ENCODE measurements around the gene NT5C1A. TPM values are rescaled to one million over a fixed set of nuclear protein-coding genes. Genes with fewer than 3 reads are reported as not detected.

Gene NT5C1A
- total RNA-seq, 2 experiments from 2014 or later: not detected

DNA sequence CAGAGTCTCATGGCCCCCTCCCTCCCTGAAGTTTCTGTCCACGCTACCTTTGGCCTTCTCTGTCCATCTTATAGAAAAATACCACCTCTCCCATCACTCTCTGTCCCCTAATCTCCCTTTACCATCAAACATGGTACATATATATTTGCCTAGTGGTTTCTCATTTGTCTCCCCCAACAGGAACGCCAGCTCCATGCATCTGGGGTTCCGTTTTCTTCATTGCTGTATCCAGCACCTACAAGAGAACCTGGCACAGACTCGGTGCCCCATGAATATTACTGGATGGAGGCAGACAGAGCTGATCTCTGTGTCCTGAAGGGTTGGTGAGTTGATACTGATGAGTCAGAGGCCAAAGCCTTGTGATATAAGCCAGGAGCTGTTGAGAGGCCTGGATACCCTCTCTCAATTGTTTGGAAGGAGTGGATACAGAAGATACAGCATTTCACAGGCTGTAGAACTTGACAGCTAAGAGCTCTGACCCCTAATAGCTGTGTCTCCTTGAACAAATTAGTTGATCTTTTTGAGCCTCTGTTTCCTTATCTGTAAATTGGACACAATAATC lies 54.3 kb downstream of the NT5C1A start:
- CTCF ChIA-PET: interaction anchor here (0.9 to 1.8 kb wide), 4 partner anchors 9 to 41 kb away, joined by 3 to 5 read pairs (median 5); no protein-coding TSS in a partner anchor
- Mint-ChIP-seq H3K4me3 (no peak overlapping the region), H3K27ac (no peak overlapping the region), H3K36me3 (no peaks in the 10 kb centered on the region), H3K27me3 (no peaks in the 10 kb centered on the region), H3K9me3 (no peaks in the 10 kb centered on the region), H3K4me1 (ENCODE audit: low read depth) (no peaks in the 10 kb centered on the region)
- no peak for DNase-seq
- intact Hi-C loops (cut with micrococcal nuclease): no loop called here
- POLR2A ChIA-PET: no interaction called here

DNA sequence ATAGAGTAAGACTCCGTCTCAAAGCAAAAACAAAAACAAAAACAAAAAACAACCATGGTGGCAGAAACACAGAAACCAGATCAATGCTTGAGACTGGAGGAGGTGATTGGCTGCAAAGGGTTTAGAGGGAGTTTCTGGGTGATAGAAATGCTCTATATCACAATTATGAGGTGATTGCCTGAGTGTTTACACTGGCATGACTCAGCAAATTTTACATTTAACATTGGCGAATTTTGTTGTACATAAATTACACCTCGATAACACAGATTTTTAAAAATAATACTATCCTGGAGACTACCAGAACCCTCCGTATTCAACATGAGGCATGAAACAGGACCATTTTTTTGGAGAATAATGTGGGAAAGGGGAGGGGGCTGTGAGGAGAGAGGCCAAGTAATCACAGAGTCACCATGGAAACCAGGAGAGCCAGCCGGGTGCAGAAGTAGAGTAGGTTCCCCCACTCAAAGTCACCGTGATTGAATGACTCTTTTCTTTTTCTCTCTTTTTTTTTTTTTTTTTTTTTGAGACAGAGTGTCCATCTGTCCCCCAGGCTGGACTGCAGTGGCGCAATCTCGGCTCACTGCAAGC lies 56.7 kb downstream of the NT5C1A start:
- Mint-ChIP-seq H3K9me3 (no peaks in the 10 kb centered on the region), H3K4me3 (no peak overlapping the region), H3K27ac (no peak overlapping the region), H3K4me1 (ENCODE audit: low read depth) (no peaks in the 10 kb centered on the region), H3K36me3 (no peaks in the 10 kb centered on the region), H3K27me3 (no peaks in the 10 kb centered on the region)
- no peak for DNase-seq
- POLR2A ChIA-PET: no interaction called here
- intact Hi-C loops (cut with micrococcal nuclease): no loop called here
- CTCF ChIA-PET: interaction anchor here (3.5 kb wide), 1 partner anchor 43 kb away, joined by 15 read pairs; no protein-coding TSS in a partner anchor

DNA sequence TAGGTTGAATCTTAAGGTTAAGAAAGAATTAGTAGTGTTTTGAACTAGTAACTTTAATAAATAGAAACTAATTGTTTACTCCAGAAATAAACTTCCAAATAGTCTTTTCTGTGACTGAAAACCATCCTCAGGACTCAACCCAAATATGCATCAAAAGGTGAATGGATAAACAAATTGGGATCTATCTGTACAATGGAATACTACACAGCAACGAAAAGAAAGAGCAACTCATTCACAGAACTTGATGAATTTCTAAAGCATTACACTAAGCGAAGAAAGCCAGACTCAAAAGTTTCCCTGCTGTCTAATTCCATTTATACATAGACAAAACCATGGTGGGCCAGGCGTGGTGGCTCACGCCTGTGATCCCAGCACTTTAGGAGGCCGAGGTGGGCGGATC lies 57.4 kb downstream of the NT5C1A start:
- peaks cover under 1% of the 10 kb centered on the region for H3K4me1 Mint-ChIP-seq (ENCODE audit: low read depth)
- intact Hi-C loops (cut with micrococcal nuclease): no loop called here
- H3K9me3 Mint-ChIP-seq: no peaks in the 10 kb centered on the region
- DNase-seq: no peak
- CTCF ChIA-PET: interaction anchor here (3.5 kb wide), 1 partner anchor 44 kb away, joined by 15 read pairs; no protein-coding TSS in a partner anchor
- no peaks in the 10 kb centered on the region for H3K36me3 Mint-ChIP-seq
- POLR2A ChIA-PET: no interaction called here
- no peaks in the 10 kb centered on the region for H3K27me3 Mint-ChIP-seq
- no peak overlapping the region for H3K4me3 Mint-ChIP-seq
- no peak overlapping the region for H3K27ac Mint-ChIP-seq

DNA sequence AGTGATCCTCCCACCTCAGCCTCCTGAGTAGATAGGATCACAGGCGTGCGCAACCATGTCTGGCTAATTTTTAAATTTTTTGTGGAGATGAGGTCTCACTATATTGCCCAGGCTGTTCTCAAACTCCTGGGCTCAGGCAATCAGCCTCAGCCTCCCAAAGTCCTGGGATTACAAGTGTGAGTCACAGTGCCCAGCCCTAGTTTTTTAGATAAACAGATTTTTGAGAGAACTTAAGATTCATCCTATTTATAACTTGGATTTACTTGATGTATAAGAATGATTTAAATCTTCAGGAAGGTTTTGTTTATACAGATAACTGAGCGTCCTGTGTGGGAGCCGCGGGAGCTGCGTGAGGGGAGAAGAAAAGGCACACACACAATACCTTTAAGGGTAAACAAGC lies 58.7 kb downstream of the NT5C1A start:
- no peak for DNase-seq
- ChIA-PET POLR2A (no interaction called here), CTCF (interaction anchor here (3.5 kb wide), 1 partner anchor 45 kb away, joined by 15 read pairs; no protein-coding TSS in a partner anchor)
- no peaks in the 10 kb centered on the region for H3K36me3 Mint-ChIP-seq
- H3K9me3 Mint-ChIP-seq: no peaks in the 10 kb centered on the region
- H3K4me1 Mint-ChIP-seq (ENCODE audit: low read depth): peaks cover 3% of the 10 kb centered on the region
- H3K4me3 Mint-ChIP-seq: no peak overlapping the region
- H3K27ac Mint-ChIP-seq: no peak overlapping the region
- intact Hi-C loops (cut with micrococcal nuclease): no loop called here
- H3K27me3 Mint-ChIP-seq: no peaks in the 10 kb centered on the region

DNA sequence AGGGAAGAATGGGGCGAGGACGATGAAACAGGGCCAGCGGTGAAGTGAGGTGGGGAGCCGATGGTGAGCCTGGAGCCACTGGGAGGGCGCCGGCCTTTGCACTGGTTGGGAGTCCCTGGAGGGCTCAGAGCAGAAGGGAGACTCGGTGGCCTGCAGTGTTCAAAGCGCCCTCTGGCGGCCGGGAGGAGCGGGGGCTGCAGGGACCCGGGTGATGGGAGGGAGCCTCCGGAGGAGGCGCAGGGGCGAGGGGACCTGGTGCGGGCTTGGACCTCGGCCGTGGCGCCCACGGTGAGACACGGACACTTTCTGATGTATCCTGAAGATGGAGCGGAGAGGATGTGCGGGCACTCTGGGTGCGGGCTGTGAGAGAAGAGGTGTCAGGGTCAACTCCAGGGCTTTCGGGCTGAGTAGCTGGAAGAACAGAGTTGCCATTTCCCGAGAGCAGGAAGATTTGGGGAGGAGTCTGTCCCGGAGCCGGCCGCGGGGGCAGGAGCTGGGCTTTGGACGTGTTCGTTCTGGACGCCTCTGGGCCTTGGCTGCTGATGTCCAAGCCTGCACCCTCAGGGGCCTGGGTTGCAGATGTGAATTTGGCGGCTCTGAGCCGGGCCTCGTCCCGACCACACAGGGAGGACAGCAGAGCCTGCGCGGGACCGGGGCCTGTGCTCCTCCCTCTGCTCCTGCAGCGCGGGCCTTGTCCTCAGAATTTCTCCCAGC lies 62.1 kb downstream of the NT5C1A start:
- intact Hi-C loops (cut with micrococcal nuclease): loop anchor here (10.0 kb wide), 1 partner anchor 185 kb away; no protein-coding TSS in a partner anchor
- Mint-ChIP-seq H3K36me3 (no peaks in the 10 kb centered on the region), H3K4me3 (no peak overlapping the region), H3K27me3 (peaks cover 1% of the 10 kb centered on the region), H3K9me3 (no peaks in the 10 kb centered on the region), H3K4me1 (ENCODE audit: low read depth) (peaks cover 3% of the 10 kb centered on the region), H3K27ac (no peak overlapping the region)
- POLR2A ChIA-PET: no interaction called here
- DNase-seq: peak; percentile 80
- CTCF ChIA-PET: interaction anchor here (0.9 to 13.1 kb wide), 7 partner anchors 8 to 511 kb away, joined by 3 to 383 read pairs (median 5); no protein-coding TSS in a partner anchor

Other genes starting within 250 kb of the NT5C1A start
- not detected for gene BMP8A, start 180.5 kb downstream of the NT5C1A start, total RNA-seq
- 100 to 1,000 TPM; 261 to 265 TPM for gene PABPC4, start 95.3 kb downstream of the NT5C1A start, total RNA-seq
- gene HEYL, start 32.5 kb downstream of the NT5C1A start, total RNA-seq: under 1 TPM; 0.19 TPM
- gene HPCAL4, start 19.3 kb upstream of the NT5C1A start, total RNA-seq: under 1 TPM; 0.43 to 0.61 TPM
- 10 to 100 TPM; 64.1 to 68.7 TPM for gene PPIE, start 66.8 kb upstream of the NT5C1A start, total RNA-seq
- 1 to 10 TPM; 1.2 to 1.9 TPM for gene OXCT2, start 99.2 kb upstream of the NT5C1A start, total RNA-seq
- under 1 TPM; 0.53 to 0.55 TPM for gene BMP8B, start 116.8 kb upstream of the NT5C1A start, total RNA-seq
- gene TRIT1, start 211.4 kb upstream of the NT5C1A start, total RNA-seq: 10 to 100 TPM; 21.0 to 21.9 TPM
- under 1 TPM in 1 of 2 experiments, not detected in 1; 0.07 TPM for gene MYCL, start 229.8 kb upstream of the NT5C1A start, total RNA-seq

All from activated CD4-positive, alpha-beta memory T cell treated with anti-CD3 and anti-CD28 coated beads for 36 hours (primary cell).